Peyer's patch (tissue), 4 donors: Measurements from ENCODE around the gene ASCL2. TPM values are rescaled to one million over a fixed set of nuclear protein-coding genes. Genes with fewer than 3 reads are reported as not detected.

Experiments used
- DNase-seq, 3 donors: peaks; one replicate each; pipeline ENCODE4 v3.0.0-alpha.2; 2017 to 2019
- H3K27ac ChIP-seq, 4 donors: fragments of 200-600 bp; sonication (generic); one replicate each; pipeline ENCODE4 v1.5.1; 2016 to 2019
- H3K27me3 ChIP-seq, 2 donors: fragments of 200-600 bp; sonication (generic); one replicate each; pipeline ENCODE4 v1.5.1; 2019
- H3K36me3 ChIP-seq, 3 donors: fragments of 200-600 bp; sonication (generic); one replicate each; pipeline ENCODE4 v1.5.1; 2016 to 2019
- H3K4me1 ChIP-seq, 4 donors: fragments of 200-600 bp; sonication (generic); one replicate each; pipeline ENCODE4 v1.5.1; 2016 to 2019
- H3K4me3 ChIP-seq, 4 donors: fragments of 200-600 bp; sonication (generic); 1 replicate in 3 of 4; 2 replicates in 1 of 4; pipeline ENCODE4 v1.5.1; 2016 to 2019; ENCODE audit warnings: mild to moderate bottlenecking in 1 of 4
- H3K9me3 ChIP-seq, 4 donors: fragments of 200-600 bp; sonication (generic); one replicate each; pipeline ENCODE4 v1.5.1; 2016 to 2019; ENCODE audit warnings: mild to moderate bottlenecking in 1 of 4
- CTCF ChIP-seq, 6 experiments: fragments of 450-650 bp in 4 of 6; fragments of 200-600 bp in 2 of 6; sonication (generic) in 1 of 6; IDR thresholded peaks; one replicate each; pipeline ENCODE4 v1.5.1; 2017 to 2019; ENCODE audit warnings: antibody characterized with exemption in 6 of 6, mild to moderate bottlenecking in 3 of 6, moderate library complexity in 1 of 6
- POLR2A ChIP-seq, 2 donors: fragments of 450-650 bp; IDR thresholded peaks; one replicate each; pipeline ENCODE4 v1.5.1; 2017; ENCODE audit warnings: antibody characterized with exemption in 2 of 2, mild to moderate bottlenecking in 2 of 2, moderate library complexity in 2 of 2
- total RNA-seq, 4 donors: library from RNA; depleted of rRNA; stranded (reverse); fragments of >200 nt; gene quantifications; one replicate each; pipeline ENCODE4 v1.1.0, GENCODE V29; 2016

Gene ASCL2
- total RNA-seq, 4 donors from 2014 or later = 7.5 to 11.9 (median 8.4) TPM

DNA sequence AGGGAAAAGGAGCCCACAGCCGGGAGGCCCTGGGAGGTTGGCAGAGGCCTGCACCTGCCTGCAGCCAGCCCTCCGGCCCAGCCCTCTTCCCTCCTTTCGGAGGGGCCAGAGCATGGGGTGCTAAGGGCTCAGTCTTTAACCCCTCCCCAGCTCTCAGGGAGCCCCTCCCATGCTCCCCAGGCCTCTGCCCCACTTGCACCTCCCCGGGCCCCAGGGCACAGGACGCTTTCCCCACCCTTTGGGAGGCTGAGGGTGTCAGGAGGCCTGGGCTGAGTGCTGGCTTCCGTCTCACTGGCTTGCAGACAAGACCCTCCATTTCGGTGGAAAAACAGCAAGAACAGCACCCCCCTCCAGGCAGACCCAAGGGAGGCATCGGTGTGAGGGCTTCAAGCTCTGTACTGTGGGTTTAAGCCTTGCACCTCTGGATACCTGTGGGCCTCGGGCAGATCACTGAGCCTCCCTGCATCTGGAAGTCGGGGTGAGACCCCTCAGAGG, 7.3 kb downstream of the ASCL2 start:
- Histone ChIP-seq H3K9me3 (no peaks in the 10 kb centered on the region), H3K4me1 (peaks cover 0 to 8% (median 5%) of the 10 kb centered on the region in 4 donors), H3K27me3 (no peaks in the 10 kb centered on the region), H3K27ac (no peak overlapping the region), H3K4me3 (no peak overlapping the region), H3K36me3 (no peaks in the 10 kb centered on the region)
- no peak for TF ChIP-seq POLR2A (IDR thresholded peaks at IDR 0.05)
- TF ChIP-seq CTCF (IDR thresholded peaks at IDR 0.05) = no peak
- peak in 2 of 3 donors; percentile 42 to 46 for DNase-seq

GRCh38 chr11:2262301-2263070, 7.9 kb downstream of the ASCL2 start:
- Histone ChIP-seq H3K9me3 (no peaks in the 10 kb centered on the region), H3K27me3 (no peaks in the 10 kb centered on the region), H3K36me3 (no peaks in the 10 kb centered on the region), H3K4me1 (peaks cover 0 to 8% (median 2%) of the 10 kb centered on the region in 4 donors), H3K4me3 (no peak overlapping the region), H3K27ac (no peak overlapping the region)
- TF ChIP-seq CTCF (IDR thresholded peaks at IDR 0.05) = no peak
- peak in 1 of 3 donors; percentile 40 for DNase-seq

DNA sequence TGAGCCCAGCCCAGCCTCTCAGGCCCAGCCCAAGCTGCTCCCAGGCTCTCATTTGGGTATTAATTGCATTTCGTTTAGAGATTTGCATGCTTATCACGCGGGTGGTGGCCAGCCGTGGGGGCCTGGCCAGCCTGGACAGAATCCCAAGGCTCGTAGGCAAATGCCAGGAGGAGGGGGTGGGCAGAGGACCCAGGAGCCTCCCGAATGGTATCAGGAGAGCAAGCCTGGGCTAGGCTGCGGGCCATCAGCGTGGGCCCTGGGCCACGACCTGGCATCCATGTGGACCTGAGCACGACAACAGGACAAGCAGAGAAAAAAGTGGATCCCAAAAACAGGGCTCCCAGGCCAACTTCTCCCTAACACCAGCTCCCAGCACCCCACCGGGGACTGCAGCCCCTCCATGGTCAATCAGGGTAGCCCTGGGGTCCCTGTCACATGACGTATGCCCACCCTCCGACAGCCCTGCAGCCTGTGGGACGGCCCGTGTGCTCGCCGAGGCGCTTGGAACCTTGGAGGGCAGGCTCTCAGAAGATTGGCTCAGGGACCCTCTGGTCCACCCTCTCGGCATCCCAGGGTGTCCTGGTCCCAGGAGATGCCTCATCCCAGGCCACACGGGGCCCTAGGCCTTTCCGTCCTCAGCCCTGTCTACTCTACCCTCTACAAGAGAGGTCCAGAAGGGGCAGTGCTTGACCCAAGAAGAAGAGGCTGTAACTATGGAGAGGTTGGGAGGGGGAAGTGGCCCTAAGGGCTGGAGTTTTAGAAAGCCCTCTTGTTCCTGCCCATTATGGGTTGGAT, 8.8 kb downstream of the ASCL2 start:
- Histone ChIP-seq H3K27ac (no peak overlapping the region), H3K4me1 (peaks cover 0 to 7% (median 2%) of the 10 kb centered on the region in 4 donors), H3K27me3 (no peaks in the 10 kb centered on the region), H3K36me3 (no peaks in the 10 kb centered on the region), H3K4me3 (no peak overlapping the region), H3K9me3 (no peaks in the 10 kb centered on the region)
- no peak for DNase-seq
- TF ChIP-seq CTCF (IDR thresholded peaks at IDR 0.05) (no peak), POLR2A (IDR thresholded peaks at IDR 0.05) (no peak)

GRCh38 chr11:2260491-2261364, 9.7 kb downstream of the ASCL2 start:
- Histone ChIP-seq H3K4me3 (no peak overlapping the region), H3K36me3 (no peaks in the 10 kb centered on the region), H3K4me1 (peaks cover 0 to 5% (median under 1%) of the 10 kb centered on the region in 4 donors), H3K27me3 (no peaks in the 10 kb centered on the region), H3K9me3 (no peaks in the 10 kb centered on the region), H3K27ac (no peak overlapping the region)
- TF ChIP-seq CTCF (IDR thresholded peaks at IDR 0.05) (no peak), POLR2A (IDR thresholded peaks at IDR 0.05) (no peak)
- DNase-seq = peak in 2 of 3 donors; percentile 12 to 40

- Histone ChIP-seq H3K36me3 (no peaks in the 10 kb centered on the region), H3K27ac (no peak overlapping the region), H3K4me3 (no peak overlapping the region), H3K9me3 (no peaks in the 10 kb centered on the region), H3K27me3 (no peaks in the 10 kb centered on the region), H3K4me1 (no peaks in the 10 kb centered on the region)
- TF ChIP-seq POLR2A (IDR thresholded peaks at IDR 0.05) (no peak), CTCF (IDR thresholded peaks at IDR 0.05) (no peak)
- no peak for DNase-seq
These were observed 10.4 kb downstream of the ASCL2 start for GRCh38 chr11:2259897-2260451.
